Adipose tissue (tissue), 3 donors: ENCODE results near the gene FADS1. TPM values are rescaled to one million over a fixed set of nuclear protein-coding genes. Genes with fewer than 3 reads are reported as not detected.

Experiments
- H3K27ac ChIP-seq: one replicate; pipeline ENCODE4 v1.5.1; 2013; ENCODE audit warnings: low read depth, low read length
- WGBS, 3 donors: extraction: QIAGEN DNeasy Blood & Tissue Kit; methylation state at CpG; one replicate each; pipeline ENCODE4 v1.1.7; 2013; 5-methylcytosine and 5-hydroxymethylcytosine counted together
- polyA plus RNA-seq, 3 donors: library from polyadenylated mRNA; stranded (reverse); fragments of 200-250 nt; gene quantifications; one replicate each; pipeline ENCODE4 v1.2.3, GENCODE V29; 2013
- donor health status: healthy with polysubstance abuse.
- donor health status: Bipolar disorder and iron deficiency.
- donor health status: healthy.

FADS1 gene
- polyA plus RNA-seq, 3 donors, result 5.9 to 33.6 (median 29.6) TPM

DNA sequence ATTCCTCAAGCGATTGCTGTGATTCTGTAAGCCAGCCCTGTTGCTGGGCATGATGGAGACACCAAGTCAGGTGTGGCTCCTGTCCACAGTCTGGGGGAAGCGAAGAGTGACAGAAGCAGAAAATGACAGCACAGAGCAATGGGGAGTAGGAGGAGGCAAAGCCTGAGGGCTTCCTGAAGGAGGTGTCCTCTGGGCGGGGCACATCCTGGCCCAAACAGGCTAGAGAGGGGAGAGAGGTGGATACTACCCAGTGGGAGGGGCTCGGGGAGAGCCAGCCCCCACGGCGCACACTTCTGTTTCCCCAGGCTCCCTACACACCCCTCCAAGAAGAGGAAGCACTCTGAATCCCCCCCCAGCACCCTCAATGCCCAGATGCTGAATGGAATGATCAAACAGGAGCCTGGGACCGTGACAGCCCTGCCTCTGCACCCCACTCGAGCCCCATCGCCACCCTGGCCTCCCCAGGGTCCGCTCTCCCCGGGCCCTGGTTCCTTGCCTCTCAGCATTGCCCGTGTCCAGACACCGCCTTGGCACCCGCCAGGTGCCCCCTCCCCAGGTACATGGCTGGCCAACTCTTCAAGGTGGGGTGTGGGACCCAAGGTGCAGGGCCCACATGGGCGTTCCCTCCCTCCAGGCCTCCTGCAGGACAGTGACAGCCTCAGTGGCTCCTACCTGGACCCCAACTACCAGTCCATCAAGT lies 45.5 kb downstream of the FADS1 start:
- no peak overlapping the region for H3K27ac ChIP-seq
- WGBS, 3 donors, result 80 to 91% (median 83%) methylated on average over 15 of the region's 15 CpGs

DNA sequence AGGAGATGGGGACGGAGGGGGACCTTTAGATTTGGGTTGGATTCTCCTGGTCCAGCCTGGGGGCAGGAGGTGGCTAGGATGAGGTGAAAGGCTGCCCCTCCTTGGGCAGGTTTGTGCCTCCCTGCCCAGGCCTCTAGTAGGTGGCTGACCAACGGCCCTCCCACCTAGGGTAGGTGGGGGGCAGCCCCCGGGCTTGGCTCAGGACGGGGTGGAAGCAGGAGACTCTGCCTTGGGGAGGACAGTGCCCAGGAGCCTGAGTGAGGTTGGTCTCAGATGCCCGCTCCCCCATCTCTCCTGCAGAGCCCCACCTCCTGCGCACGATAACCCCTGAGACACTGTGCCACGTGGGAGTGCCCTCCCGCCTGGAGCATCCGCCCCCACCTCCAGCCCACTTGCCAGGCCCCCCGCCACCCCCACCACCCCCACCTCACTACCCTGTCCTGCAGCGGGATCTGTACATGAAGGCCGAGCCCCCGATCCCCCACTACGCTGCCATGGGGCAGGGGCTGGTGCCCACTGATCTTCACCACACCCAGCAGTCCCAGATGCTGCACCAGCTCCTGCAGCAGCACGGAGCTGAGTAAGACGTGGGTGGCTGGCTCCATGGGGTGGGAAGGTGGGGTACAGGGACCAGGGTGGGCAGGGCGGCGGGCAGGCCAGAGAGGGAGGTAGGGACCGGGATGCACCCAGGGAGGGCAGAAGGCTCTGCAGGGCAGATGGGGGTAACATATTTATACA lies 46.7 kb downstream of the FADS1 start:
- H3K27ac ChIP-seq, result no peak overlapping the region
- WGBS, 3 donors, result 84 to 86% (median 85%) methylated on average over 17 to 20 of the region's 20 CpGs

DNA sequence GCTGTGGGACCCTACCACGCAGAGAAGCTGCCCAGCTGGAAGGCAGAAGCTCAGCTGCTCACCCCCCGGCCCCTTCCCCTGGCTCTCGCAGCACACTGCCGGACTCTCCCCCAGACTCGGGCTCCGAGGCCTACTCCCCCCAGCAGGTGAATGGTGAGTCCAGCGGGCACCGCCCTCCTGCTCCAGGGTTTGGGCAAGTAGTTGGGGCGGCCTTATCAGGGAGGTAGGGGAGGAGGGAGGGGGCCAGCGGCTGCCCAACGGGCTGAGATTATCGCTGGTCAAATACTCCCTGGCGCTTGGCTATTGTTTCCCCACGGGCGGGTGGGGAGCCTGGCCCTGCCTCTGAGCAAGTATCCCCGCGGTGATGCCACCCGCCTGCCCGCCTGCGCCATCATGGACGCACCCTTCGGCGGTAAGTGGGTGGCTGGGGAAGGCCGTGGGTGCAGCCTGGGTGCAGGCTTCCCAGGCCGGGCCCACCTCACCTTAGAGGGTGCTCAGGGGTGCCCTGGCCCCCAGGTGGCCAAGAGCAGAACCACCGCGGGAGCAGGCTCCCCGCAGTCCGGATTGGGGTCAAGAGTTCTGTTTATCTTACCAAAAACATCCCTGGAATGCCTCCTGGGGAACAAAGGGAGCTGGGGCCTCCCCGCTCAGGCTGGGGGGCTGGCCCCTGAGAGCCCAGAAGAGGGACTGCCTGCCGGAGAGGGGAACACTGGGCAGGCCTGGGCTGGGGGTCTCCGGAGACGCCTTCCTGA lies 47.5 kb downstream of the FADS1 start:
- H3K27ac ChIP-seq, result no peak overlapping the region

DNA sequence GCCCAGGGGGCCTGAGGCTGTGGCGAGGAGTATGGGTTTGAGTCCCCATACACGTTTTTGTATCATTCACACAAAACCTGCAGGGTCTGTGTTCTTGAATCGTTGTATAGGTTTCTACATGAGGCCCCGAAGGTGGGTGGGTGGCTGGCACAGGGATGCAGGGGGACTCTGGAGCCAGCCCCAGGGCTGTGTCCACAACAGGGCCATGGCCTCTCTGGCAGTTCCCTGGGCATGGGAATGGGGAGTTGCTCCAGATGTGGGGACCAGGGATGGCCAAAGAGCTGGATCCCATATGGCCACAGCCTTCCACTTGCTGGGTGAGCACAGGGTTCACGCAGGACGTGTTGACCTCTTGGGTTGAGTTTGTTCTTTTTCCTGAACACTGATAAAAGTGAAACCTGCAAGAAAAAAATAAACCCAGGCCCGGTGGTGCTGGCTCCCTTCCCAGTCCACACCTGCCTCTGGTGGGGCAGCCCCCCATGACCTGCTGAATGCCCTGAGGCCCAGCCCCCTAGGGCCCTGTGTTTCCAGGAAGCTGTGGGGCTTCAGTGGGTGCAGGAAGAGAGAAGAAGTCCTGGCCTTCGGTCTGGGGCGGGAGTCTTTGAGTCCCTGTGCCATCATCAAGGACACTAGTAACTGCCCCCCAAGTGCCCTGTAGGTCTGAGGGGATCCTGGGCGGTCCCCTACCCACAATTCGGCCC lies 48.3 kb downstream of the FADS1 start:
- WGBS, 3 donors, result 49 to 70% (median 65%) methylated on average over 11 of the region's 11 CpGs
- no peak overlapping the region for H3K27ac ChIP-seq

More for the DNA sequence above, 47.5 kb downstream of the FADS1 start:
- 34 to 72% (median 72%) methylated on average over 29 to 33 of the region's 33 CpGs for WGBS, 3 donors

DNA sequence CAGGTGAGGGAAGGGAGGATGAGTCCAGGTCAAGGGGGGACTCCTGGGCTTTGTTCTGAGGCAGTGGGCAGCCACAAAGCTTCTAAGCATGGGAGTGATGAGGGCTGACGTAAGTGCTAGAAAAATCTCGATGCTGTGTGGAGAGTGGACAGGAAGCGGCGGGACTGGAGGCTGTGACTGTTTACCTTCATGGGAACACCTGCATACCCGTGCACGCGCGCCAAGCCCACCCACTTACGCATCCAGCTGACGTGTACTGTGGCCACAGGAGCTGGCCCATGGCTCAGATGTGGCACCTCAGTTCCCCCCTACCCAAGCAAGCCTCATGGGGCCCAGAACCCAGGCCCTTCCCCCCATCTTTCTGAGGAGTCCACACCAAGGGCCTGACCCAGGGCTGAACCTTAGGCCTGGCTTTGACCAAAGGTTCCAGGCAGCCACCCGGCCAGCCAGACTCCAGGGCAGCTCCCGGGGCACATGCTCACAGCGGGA lies 50.4 kb downstream of the FADS1 start:
- no peak overlapping the region for H3K27ac ChIP-seq
- WGBS, 3 donors, result 69 to 78% (median 70%) methylated on average over 13 of the region's 13 CpGs

DNA sequence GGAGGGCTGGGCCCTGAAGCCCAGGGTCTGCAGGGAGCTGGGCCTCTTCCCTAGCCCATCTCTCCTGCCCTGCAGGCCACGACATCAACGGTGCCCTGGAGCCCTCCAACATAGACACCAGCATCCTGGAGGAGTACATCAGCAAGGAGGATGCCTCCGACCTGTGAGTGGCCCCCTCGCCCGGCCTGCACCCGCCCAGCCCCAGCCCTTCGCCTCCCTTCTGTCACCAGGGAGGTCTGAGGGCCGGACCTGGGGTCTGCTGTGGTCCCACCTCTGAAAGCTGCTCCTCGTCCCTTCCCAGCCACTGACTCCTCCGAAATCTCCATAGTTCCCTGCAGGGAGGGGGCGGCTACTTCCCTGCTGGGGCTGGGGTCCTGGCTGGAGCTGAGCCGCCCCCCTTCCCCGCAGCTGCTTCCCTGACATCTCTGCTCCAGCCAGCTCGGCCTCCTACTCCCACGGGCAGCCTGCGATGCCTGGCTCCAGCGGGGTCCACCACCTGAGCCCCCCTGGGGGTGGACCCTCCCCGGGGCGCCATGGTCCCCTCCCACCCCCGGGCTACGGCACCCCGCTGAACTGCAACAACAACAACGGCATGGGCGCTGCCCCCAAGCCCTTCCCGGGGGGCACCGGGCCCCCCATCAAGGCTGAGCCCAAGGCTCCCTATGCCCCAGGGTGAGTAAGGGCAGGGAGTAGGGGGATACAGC lies 51.1 kb downstream of the FADS1 start:
- 78 to 88% (median 82%) methylated on average over 25 to 26 of the region's 26 CpGs for WGBS, 3 donors
- no peak overlapping the region for H3K27ac ChIP-seq

DNA sequence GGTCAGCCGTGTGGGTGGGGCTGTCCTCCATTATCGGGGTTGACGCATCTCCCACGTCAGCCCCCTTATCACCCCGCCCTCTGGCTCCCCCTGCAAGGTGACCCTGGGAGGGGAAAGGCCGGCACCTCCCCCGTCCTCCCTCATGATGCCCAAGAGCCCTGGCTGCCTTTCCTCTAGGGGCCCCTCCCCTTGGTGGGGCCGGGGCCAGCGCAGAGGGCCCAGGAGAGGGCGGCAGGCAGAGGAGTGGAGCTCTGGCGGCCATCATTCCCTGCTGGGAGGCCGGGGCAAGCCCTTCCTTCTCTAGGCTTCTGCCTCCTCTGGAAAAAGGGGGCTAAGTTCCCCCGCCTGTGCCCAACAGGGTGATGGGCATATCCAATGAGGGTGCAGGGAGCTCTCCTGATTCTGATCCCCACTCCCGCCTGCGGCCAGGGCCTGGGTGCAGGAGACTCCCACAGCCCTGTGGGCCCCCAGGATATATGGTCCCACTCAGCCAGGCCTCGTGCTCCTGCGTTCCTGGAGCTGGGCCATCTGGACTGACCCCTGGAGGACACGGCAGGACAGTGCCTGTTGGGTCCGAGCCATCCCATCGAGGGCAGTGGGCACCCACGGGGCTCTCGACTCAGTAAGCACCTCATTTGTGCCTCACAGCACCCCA lies 52.1 kb downstream of the FADS1 start:
- no peak overlapping the region for H3K27ac ChIP-seq
- 51 to 55% (median 52%) methylated on average over 18 to 22 of the region's 22 CpGs for WGBS, 3 donors

DNA sequence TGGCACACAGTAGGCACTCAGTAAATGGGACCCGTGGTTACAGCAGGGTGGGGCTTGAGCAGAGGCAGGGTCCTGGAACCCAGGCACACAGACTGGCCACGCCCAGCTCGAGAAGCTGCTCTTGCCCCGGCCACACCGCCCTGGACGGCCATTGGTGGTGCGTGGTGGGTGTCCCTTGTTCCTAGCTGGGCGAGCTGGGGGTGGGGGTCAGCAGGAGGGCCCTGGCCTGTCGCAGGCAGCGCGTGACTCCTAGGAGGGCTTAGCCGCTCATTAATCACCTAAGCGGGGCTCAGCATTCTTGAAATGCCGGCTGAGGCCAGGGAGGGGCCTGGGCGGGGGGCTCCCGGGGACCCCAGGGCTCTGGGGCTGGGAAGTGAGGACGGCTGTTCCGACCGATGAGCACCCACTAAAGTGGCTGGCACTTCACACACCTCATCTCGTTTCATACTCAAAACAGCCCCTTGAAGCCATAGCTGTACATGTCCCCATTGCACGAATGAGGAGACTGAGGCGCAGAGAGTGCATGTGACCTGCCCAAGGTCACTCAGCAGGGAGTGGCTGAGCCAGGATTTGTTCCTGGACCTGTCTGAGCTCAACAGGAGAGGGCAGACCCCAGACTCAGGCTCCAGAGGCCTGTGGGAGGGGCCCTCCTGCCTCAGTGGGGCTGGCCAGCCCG lies 52.7 kb downstream of the FADS1 start:
- no peak overlapping the region for H3K27ac ChIP-seq
- WGBS, 3 donors, result 67 to 74% (median 69%) methylated on average over 23 of the region's 23 CpGs

DNA sequence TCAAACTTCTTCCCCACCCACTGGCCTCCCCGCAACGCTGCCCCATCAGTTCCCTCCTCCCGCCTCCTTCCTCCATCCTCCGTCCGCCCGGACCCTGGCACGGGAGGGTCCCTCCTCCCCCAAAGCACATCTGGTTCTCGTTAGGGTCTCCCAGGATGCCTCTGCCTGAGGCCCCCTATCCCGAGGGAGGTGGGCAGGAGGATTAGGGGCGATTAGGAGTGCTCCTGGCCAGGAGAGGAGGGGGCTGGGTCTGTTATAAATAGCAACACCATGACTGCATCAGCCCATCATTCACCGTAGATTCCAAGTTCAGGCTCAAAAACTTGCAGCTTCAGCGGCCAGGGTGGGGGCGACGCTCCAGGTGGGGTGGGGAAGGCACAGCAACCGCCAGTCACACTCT lies 54.0 kb downstream of the FADS1 start:
- 23 to 63% (median 38%) methylated on average over 15 of the region's 15 CpGs for WGBS, 3 donors
- H3K27ac ChIP-seq, result no peak overlapping the region

DNA sequence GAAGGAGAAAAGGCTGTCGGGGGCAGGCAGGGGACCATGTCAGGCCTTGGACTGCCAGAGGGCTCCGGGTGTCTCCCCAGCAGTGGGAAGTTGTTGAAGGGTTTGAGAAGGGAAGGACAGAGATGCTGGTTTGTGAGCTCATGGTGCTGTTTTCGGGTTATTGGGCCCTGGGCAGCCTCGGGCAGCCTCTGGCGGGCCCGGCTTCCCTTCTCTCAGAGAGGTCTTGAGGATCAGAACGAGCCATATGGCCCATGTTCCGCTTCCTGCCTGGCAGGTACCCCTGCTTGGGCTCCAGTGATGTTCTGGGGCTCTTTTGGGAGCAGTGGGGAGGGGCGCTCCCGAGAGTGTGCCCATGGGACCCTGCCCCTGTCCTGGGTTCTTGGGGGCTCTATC lies 54.6 kb downstream of the FADS1 start:
- no peak overlapping the region for H3K27ac ChIP-seq
- 55 to 81% (median 65%) methylated on average over 10 of the region's 10 CpGs for WGBS, 3 donors

DNA sequence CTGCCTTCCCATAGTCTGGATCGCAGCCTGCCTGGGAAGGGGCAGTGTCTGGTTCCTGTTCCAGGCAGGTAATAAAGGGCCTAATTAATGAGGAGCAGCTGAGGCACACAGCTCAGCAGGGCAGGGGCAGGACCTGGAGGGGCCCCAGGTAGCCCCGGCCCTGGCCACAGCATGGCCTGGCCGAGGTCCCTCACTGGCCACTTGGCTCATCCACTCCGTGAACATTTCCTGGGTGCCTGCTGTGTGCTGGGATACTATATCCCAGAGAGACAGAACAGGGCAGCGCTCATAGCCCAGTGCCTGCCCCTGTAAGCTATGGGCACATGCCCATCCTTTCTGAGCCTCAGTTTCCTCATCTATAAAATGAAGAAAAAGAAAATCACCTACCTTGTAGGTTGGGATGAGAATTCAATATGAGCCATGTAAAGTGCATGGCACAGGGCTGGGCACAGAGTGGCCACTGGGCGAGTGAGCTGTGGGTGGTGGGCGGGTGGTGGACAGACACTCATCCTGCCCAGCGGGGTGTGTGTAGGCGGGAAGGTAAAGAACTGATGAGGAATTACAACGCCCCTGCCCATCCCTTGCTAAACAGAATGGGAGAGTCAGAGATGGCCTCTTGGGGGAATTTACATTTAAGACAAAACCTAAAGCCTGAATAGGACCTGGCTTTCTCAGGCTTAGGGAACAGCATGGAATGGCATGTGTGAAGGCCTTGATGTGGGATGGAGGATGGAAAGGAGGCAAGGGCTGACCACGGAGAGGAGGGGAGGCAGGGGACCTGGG lies 55.2 kb downstream of the FADS1 start:
- no peak overlapping the region for H3K27ac ChIP-seq
- 73 to 83% (median 78%) methylated on average over 11 of the region's 11 CpGs for WGBS, 3 donors

DNA sequence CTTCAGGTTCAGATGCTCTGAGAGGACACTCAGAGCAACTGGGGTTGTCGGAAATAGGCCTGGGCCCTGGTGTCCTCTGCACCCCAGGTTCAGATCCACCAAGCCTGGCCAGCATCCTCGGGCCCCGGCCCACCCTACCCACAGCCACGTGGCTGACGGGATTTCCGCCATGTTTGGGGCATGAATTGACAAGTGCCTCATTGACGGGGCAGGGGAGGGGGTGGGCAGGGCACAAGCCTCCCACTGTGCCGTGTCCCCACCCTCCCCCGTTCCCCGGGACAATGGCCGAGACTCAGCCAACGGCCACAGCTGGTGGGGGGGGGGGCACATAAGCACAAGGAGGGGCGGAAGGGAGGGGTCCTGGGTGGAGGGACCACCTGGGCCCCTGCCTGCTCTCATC lies 55.9 kb downstream of the FADS1 start:
- no peak overlapping the region for H3K27ac ChIP-seq
- WGBS, 3 donors, result 68 to 80% (median 75%) methylated on average over 12 to 13 of the region's 13 CpGs

DNA sequence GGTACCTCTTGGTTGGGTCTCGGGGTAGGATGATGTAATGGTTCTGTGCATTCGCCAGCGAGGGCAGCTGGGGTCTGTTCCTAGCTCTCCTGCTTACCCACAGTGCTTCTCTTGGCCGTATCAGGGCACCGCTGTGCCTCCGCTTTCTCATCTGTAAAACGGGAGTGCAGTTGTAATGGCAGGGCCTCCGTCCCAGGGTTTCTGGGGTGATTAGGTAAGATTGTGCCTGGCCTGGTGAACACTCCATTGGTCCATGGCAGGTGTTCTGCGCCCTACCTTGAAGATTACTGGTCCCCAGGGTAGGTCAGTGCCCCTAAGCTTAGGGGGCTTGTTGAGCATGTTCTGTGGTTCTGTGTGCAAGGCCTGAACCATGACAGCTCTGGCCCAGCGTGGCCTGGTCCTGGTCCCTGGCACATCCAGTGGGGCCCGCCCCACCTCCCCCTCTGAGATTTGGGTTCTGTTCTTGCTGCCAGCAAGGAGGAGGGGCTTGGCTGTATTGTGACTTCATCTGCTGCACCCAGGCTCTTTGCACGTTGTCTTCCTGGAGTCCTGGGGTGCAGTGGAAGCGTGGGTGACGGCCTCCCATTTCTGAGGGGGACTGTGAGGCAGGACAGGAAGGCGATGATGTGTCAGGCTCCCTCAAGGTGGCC lies 59.5 kb downstream of the FADS1 start:
- H3K27ac ChIP-seq, result no peak overlapping the region
- 27 to 82% (median 72%) methylated on average over 14 to 15 of the region's 15 CpGs for WGBS, 3 donors

DNA sequence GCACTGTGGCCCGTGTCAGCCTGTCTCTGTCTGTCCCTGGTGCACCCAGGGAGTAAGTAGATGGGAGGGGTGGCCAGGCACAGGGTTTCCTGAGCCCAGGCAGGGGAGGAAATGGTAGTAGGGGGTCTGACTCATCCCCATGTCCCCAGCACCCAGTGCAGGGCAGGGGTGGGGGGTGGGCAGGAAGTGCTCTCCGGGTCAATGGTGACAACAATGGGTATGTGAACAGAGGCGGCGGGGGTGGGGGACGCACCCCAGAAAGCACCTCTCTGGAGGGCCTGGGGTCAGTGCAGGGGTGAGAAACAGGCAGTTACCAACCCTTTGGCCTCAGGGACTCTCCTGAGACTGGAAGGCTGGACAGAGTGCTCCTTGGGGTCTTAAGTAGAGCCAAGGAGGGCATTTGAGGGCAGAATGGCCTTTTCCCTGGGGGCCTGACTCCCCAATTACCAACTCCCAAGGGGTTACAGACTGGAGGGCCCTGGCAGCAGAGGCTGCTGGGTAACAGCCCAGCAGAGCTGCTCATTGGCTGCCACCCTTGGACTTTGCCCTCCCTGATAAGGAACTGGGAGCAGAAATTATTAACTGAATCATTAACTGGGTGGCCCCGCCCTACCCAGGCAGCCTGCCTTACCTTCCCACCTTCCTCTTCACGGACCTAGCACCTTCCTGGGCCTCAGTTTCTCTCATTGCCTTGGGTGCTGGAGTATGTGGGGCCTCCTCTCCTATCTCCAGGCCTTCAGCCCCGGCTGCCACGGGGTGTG lies 60.2 kb downstream of the FADS1 start:
- WGBS, 3 donors, result 18 to 60% (median 58%) methylated on average over 9 of the region's 9 CpGs
- H3K27ac ChIP-seq, result no peak overlapping the region

DNA sequence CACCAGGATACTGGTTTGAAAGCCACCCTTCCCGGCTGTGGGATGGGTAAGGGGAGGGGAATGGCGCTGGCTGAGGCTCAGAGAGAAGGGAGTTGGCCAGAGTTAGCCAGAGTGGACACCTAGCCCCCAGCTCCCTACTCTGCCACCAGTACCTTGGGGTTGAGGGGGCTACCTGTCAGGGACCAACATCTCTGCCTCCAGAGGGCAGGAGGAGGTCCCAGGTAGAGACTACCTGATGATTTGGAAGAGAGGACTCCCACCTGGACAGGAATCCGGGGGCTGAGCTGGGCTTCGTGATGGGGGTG lies 60.7 kb downstream of the FADS1 start:
- H3K27ac ChIP-seq, result no peak overlapping the region
- 54 to 73% (median 64%) methylated on average over 4 of the region's 4 CpGs for WGBS, 3 donors
